Naive thymus-derived CD4-positive, alpha-beta T cell (primary cell): ENCODE measurements around the gene BCAS4. TPM values are rescaled to one million over a fixed set of nuclear protein-coding genes. Genes with fewer than 3 reads are reported as not detected.

ENCODE experiments used
- ATAC-seq: fragments of 150-1000 bp; cut with Tn5 transposase; 2 replicates; pipeline ENCODE4 v1.10.0; 2021; ENCODE audit warnings: mild to moderate bottlenecking, moderate library complexity
- CTCF ChIA-PET: fragments of 350-600 bp; sonication (Branson Sonifier 250); formaldehyde crosslinking; loops from one replicate; lab custom pipeline; 2021; ENCODE audit warnings: antibody characterized with exemption; lab: Charles Lee
- POLR2A ChIA-PET: fragments of 350-600 bp; sonication (Branson Sonifier 250); formaldehyde crosslinking; loops from one replicate; lab custom pipeline; 2021; ENCODE audit warnings: antibody characterized with exemption, inconsistent platforms; lab: Charles Lee
- DNase-seq, 9 donors: peaks; one replicate each; pipeline versions ENCODE4 v3.0.0 to v3.0.0-alpha.2; 2020 to 2022; ENCODE audit warnings: mixed read lengths in 1 of 9
- H3K27ac ChIP-seq: one replicate; pipeline ENCODE4 v1.7.0; 2013; ENCODE audit warnings: mild to moderate bottlenecking, low read depth, low read length, moderate library complexity
- H3K27me3 ChIP-seq, 2 donors: one replicate each; pipeline ENCODE4 v1.7.0; 2013; ENCODE audit warnings: low read length in 2 of 2, mild to moderate bottlenecking in 2 of 2, moderate library complexity in 2 of 2; ENCODE audit not compliant: control insufficient read depth in 2 of 2, insufficient read depth in 2 of 2
- H3K36me3 ChIP-seq, 3 experiments: 1 replicate in 2 of 3; 2 replicates in 1 of 3; pipeline ENCODE4 v1.7.0; 2013; ENCODE audit warnings: low read length in 3 of 3, mild to moderate bottlenecking in 3 of 3, moderate library complexity in 1 of 3; ENCODE audit not compliant: insufficient read depth in 3 of 3, control insufficient read depth in 2 of 3
- H3K4me1 ChIP-seq, 2 donors: one replicate each; pipeline ENCODE4 v1.7.0; 2013; ENCODE audit warnings: low read length in 2 of 2, mild to moderate bottlenecking in 2 of 2, moderate library complexity in 1 of 2; ENCODE audit not compliant: control insufficient read depth in 2 of 2, insufficient read depth in 2 of 2
- H3K4me3 ChIP-seq: 2 replicates; pipeline ENCODE4 v1.7.0; 2013; ENCODE audit warnings: mild to moderate bottlenecking, low read length
- H3K9me3 ChIP-seq, 3 experiments: 1 replicate in 2 of 3; 2 replicates in 1 of 3; pipeline ENCODE4 v1.7.0; 2013; ENCODE audit warnings: low read length in 3 of 3; ENCODE audit not compliant: control insufficient read depth in 2 of 3
- H3K27ac Mint-ChIP-seq, 9 donors: one replicate each; pipeline ENCODE4 v1.8.0; 2020 to 2022; ENCODE audit warnings: mixed read lengths in 9 of 9, mild to moderate bottlenecking in 8 of 9, moderate library complexity in 5 of 9, inconsistent platforms in 2 of 9
- H3K27me3 Mint-ChIP-seq, 5 donors: one replicate each; pipeline ENCODE4 v1.8.0; 2021 to 2022; ENCODE audit warnings: mixed read lengths in 5 of 5, mild to moderate bottlenecking in 1 of 5
- H3K36me3 Mint-ChIP-seq, 5 donors: one replicate each; pipeline ENCODE4 v1.8.0; 2020 to 2022; ENCODE audit warnings: mixed read lengths in 5 of 5, mild to moderate bottlenecking in 3 of 5, inconsistent platforms in 1 of 5
- H3K4me1 Mint-ChIP-seq, 7 donors: one replicate each; pipeline ENCODE4 v1.8.0; 2020 to 2022; ENCODE audit warnings: mixed read lengths in 7 of 7, mild to moderate bottlenecking in 3 of 7, inconsistent platforms in 1 of 7
- H3K4me3 Mint-ChIP-seq, 10 donors: one replicate each; pipeline ENCODE4 v1.8.0; 2020 to 2022; ENCODE audit warnings: mild to moderate bottlenecking in 10 of 10, mixed read lengths in 10 of 10, moderate library complexity in 6 of 10, inconsistent platforms in 2 of 10
- H3K9me3 Mint-ChIP-seq, 11 donors: one replicate each; pipeline ENCODE4 v1.8.0; 2020 to 2022; ENCODE audit warnings: mixed read lengths in 11 of 11, mild to moderate bottlenecking in 4 of 11, inconsistent platforms in 1 of 11, moderate library complexity in 1 of 11
- intact Hi-C, 2 donors: fragments of 100-400 bp; cut with micrococcal nuclease; formaldehyde crosslinking; loops; one replicate each; pipeline ENCODE4 v1.15.1; 2023
- polyA plus RNA-seq, 2 donors: library from polyadenylated mRNA; unstranded; fragments of 300-500 nt; fragmentation: Illumina TruSeq; gene quantifications; one replicate each; pipeline ENCODE4 v1.2.3, GENCODE V29; 2021
- total RNA-seq, 6 experiments: library from RNA in 5 of 6; stranded (reverse) in 5 of 6; gene quantifications; 1 replicate in 5 of 6; 2 replicates in 1 of 6; pipeline ENCODE4 v1.2.3 and lab custom pipeline; 2021 to 2026

Gene BCAS4
- total and polyA plus RNA-seq, 7 experiments from 2014 or later, result 5.5 to 54.0 (median 24.1) TPM

GRCh38 chr20:50843331-50844276 is 48.7 kb downstream of the BCAS4 start:
- intact Hi-C loops, result loop anchor here in 1 of 2 donors (10.0 kb wide), 1 partner anchor 49 kb away; the partner anchor contains the start of gene BCAS4
- no peaks in the 10 kb centered on the region for H3K27me3 Mint-ChIP-seq
- CTCF ChIA-PET, result no interaction called here
- DNase-seq, result no peak
- Histone ChIP-seq H3K27me3 (no peaks in the 10 kb centered on the region), H3K9me3 (no peaks in the 10 kb centered on the region), H3K36me3 (peaks cover 0 to 54% (median 0%) of the 10 kb centered on the region in 3 experiments), H3K4me1 (peaks cover 0 to 9% of the 10 kb centered on the region in 2 donors), H3K27ac (no peak overlapping the region), H3K4me3 (no peak overlapping the region)
- no peak for ATAC-seq
- no peak overlapping the region for H3K27ac Mint-ChIP-seq
- H3K4me3 Mint-ChIP-seq, result no peak overlapping the region
- H3K9me3 Mint-ChIP-seq, result no peaks in the 10 kb centered on the region
- POLR2A ChIA-PET, result no interaction called here
- peaks cover 0 to 22% (median 4%) of the 10 kb centered on the region in 7 donors for H3K4me1 Mint-ChIP-seq
- peaks cover 0 to 22% (median 4%) of the 10 kb centered on the region in 5 donors for H3K36me3 Mint-ChIP-seq

DNA sequence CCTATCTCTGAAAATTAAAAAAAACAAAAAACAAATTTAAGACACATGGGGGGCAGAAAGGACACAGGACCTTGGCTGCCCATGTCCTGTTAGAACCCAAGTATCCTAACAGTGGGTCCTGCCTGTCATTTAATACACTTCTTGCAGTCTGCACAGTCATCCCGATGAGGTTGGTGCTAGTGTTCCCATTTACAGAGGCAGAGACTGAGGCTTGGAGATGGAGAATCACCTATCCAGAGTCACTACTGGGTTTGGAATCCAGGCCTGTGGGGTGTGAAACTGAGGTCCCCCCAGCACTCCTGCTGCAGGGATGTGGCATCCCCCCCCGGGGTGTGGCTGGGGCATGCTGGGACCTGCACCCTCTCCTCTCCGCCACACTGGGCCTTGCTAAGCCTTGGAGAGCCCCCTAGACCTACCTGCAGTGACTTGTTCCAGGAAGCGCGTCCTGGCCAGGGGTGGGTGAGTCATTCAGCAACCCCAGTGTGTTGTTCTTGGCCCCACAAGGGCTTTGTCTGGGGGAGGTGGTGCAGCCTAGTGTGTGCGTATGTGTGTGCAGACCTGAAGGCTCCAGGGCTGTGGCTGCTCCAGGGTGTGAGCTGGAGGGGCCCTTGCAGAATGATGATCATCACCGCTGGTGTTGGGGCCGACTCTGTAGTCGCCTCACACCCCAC is 49.7 kb downstream of the BCAS4 start:
- Mint-ChIP-seq H3K4me3 (peak overlapping the region in 1 of 10 donors; percentile 20), H3K27me3 (no peaks in the 10 kb centered on the region), H3K4me1 (peaks cover 0 to 16% (median 6%) of the 10 kb centered on the region in 7 donors), H3K9me3 (no peaks in the 10 kb centered on the region), H3K27ac (peak overlapping the region in 1 of 9 donors; percentile 78), H3K36me3 (peaks cover 0 to 22% (median 4%) of the 10 kb centered on the region in 5 donors)
- intact Hi-C loops, result loop anchor here in 1 of 2 donors (10.0 kb wide), 1 partner anchor 50 kb away; the partner anchor contains the start of gene BCAS4
- Histone ChIP-seq H3K4me1 (peaks cover 0 to 9% of the 10 kb centered on the region in 2 donors), H3K9me3 (no peaks in the 10 kb centered on the region), H3K27ac (no peak overlapping the region), H3K4me3 (no peak overlapping the region), H3K36me3 (peaks cover 0 to 54% (median 0%) of the 10 kb centered on the region in 3 experiments), H3K27me3 (no peaks in the 10 kb centered on the region)
- ATAC-seq (peak; percentile 41), DNase-seq (peak in 1 of 9 donors; percentile 40)
- CTCF ChIA-PET, result no interaction called here
- POLR2A ChIA-PET, result no interaction called here

DNA sequence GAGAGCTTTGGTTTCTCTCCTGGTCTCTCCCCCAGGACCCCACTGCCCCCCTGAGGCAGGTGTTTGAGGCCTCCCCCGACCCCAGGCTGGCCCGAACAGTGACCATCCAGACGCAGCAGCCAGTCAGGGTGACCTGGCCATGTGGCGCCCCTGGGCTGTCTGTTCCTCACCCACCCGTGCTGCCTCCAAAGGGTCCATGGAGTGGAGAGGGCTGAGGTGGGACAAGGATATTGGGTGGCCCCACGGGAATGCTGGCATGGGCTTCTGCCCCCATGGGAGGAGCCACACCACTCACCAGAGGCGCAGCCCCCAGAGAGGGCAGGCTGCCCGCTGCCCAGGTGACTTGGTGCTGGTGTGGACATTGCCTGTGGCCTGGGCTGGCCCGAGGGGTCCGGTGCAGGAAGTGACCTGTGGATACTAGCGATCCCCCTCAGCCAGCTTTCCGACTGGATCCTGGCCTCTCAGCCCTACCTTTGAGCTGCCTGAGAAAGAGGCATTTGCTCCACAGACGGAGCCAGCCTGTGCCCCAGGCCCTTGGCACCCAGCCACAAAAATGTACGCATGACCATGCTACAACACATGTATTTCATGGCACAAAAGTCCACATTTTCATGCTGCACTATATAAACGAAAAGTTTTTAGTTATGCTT is 50.8 kb downstream of the BCAS4 start:
- H3K4me1 ChIP-seq, result peaks cover 0 to 9% of the 10 kb centered on the region in 2 donors
- H3K27me3 ChIP-seq, result no peaks in the 10 kb centered on the region
- no peak overlapping the region for H3K27ac ChIP-seq
- Mint-ChIP-seq H3K9me3 (no peaks in the 10 kb centered on the region), H3K4me1 (peaks cover 6 to 16% (median 10%) of the 10 kb centered on the region in 7 donors), H3K27ac (no peak overlapping the region), H3K4me3 (no peak overlapping the region), H3K36me3 (peaks cover 0 to 16% (median 4%) of the 10 kb centered on the region in 5 donors), H3K27me3 (no peaks in the 10 kb centered on the region)
- ChIA-PET POLR2A (no interaction called here), CTCF (interaction anchor here (0.7 kb wide), 1 partner anchor 28 kb away, joined by 3 read pairs; no protein-coding TSS in a partner anchor)
- H3K4me3 ChIP-seq, result no peak overlapping the region
- DNase-seq (no peak), ATAC-seq (no peak)
- intact Hi-C loops, result loop anchor here in 1 of 2 donors (10.0 kb wide), 1 partner anchor 51 kb away; the partner anchor contains the start of gene BCAS4
- H3K36me3 ChIP-seq, result peaks cover 0 to 54% (median 0%) of the 10 kb centered on the region in 3 experiments
- H3K9me3 ChIP-seq, result no peaks in the 10 kb centered on the region

DNA sequence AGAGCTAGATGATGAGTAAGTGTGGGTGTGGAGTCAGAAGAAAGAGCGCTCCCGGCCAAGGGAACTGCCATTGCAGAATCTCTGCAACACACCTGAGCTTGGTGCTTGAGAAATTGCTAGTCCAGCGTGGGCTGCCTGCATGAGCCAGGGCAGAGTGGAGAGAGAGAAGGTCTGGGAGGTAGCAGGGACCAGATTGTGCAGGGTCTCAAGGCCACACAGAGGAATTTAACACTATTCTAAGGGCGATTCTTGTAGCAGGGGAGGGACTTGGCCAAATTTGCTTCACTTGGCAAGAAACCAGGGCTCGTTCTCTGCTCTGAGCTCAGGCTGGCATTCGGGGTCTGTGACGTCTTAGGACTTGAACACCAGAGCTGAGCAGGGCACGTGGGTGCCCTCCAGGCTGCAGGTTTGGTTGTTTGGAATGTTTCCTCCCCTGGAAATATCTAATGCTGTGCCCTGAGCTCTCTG is 53.5 kb downstream of the BCAS4 start:
- ATAC-seq (no peak), DNase-seq (no peak)
- Mint-ChIP-seq H3K4me1 (peaks cover 6 to 19% (median 10%) of the 10 kb centered on the region in 7 donors), H3K27me3 (no peaks in the 10 kb centered on the region), H3K27ac (no peak overlapping the region), H3K9me3 (no peaks in the 10 kb centered on the region), H3K36me3 (peaks cover 0 to 10% (median 0%) of the 10 kb centered on the region in 5 donors), H3K4me3 (no peak overlapping the region)
- Histone ChIP-seq H3K4me1 (peaks cover 0 to 9% of the 10 kb centered on the region in 2 donors), H3K9me3 (no peaks in the 10 kb centered on the region), H3K4me3 (no peak overlapping the region), H3K27me3 (no peaks in the 10 kb centered on the region), H3K27ac (no peak overlapping the region), H3K36me3 (peaks cover 0 to 43% (median 0%) of the 10 kb centered on the region in 3 experiments)
- intact Hi-C loops, result loop anchor here in 1 of 2 donors (10.0 kb wide), 1 partner anchor 54 kb away; the partner anchor contains the start of gene BCAS4
- CTCF ChIA-PET, result no interaction called here
- POLR2A ChIA-PET, result interaction anchor here (0.7 kb wide), 1 partner anchor 40 kb away, joined by 3 read pairs; no protein-coding TSS in a partner anchor

GRCh38 chr20:50848846-50849673 is 54.2 kb downstream of the BCAS4 start:
- peaks cover 0 to 37% (median 0%) of the 10 kb centered on the region in 3 experiments for H3K36me3 ChIP-seq
- H3K9me3 ChIP-seq, result no peaks in the 10 kb centered on the region
- H3K9me3 Mint-ChIP-seq, result no peaks in the 10 kb centered on the region
- H3K4me3 ChIP-seq, result no peak overlapping the region
- H3K4me1 ChIP-seq, result peaks cover 0 to 9% of the 10 kb centered on the region in 2 donors
- H3K27me3 Mint-ChIP-seq, result no peaks in the 10 kb centered on the region
- H3K4me3 Mint-ChIP-seq, result peak overlapping the region in 1 of 10 donors; percentile 18
- ATAC-seq (peak; percentile 35), DNase-seq (no peak)
- peaks cover 6 to 19% (median 10%) of the 10 kb centered on the region in 7 donors for H3K4me1 Mint-ChIP-seq
- POLR2A ChIA-PET, result interaction anchor here (0.7 kb wide), 1 partner anchor 39 kb away, joined by 3 read pairs; no protein-coding TSS in a partner anchor
- no peaks in the 10 kb centered on the region for H3K27me3 ChIP-seq
- CTCF ChIA-PET, result no interaction called here
- H3K36me3 Mint-ChIP-seq, result peaks cover 0 to 7% (median 0%) of the 10 kb centered on the region in 5 donors
- peak overlapping the region in 4 of 9 donors; percentile 39 to 72 (median 66) for H3K27ac Mint-ChIP-seq
- no peak overlapping the region for H3K27ac ChIP-seq
- intact Hi-C loops, result loop anchor here in 1 of 2 donors (10.0 kb wide), 1 partner anchor 54 kb away; the partner anchor contains the start of gene BCAS4
